Loucy (cell line): ENCODE results near the gene CCDC38.

ENCODE experiments used
- CTCF ChIP-seq: fragments of 200-600 bp; sonication (generic); conservative IDR thresholded peaks from 2 replicates; pipeline ENCODE4 v1.5.1; 2014; ENCODE audit warnings: mild to moderate bottlenecking, antibody characterized with exemption, low read length
- EZH2phosphoT487 ChIP-seq: fragments of 200-600 bp; IDR thresholded peaks from 2 replicates; pipeline ENCODE4 v1.6.1; 2018; ENCODE audit warnings: antibody characterized with exemption, mild to moderate bottlenecking, moderate library complexity, borderline replicate concordance

DNA sequence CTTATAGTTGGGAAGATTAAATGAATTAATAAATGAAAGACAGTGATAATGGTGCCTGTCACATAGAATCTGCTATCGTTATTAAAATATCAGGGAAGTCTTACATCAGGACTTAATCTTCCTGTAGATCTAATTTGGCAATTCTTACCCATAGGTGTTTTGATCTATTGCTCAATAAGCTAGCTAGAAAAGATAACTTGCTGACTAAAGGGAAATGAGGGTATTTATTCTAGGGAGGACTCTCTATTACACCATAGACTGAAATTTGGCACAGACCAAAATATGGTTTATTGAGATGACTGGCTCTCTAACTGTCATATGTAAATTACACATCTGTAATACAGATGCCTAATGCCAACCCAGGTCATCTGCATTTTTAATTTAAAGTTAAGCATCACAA is 42.3 kb upstream of the CCDC38 start:
- TF ChIP-seq CTCF (no peak), EZH2phosphoT487 (no peak)
